HUES64 (cell line): ENCODE results near the gene RNGTT.
"Not testable (repeated sequence)": the region's sequence is repeated elsewhere in the genome, so short reads cannot be mapped to it uniquely, and the experiment has no call there.

ENCODE experiments used
- H3K27ac ChIP-seq: 2 replicates; pipeline ENCODE4 v1.7.0; 2013; ENCODE audit warnings: low read depth, low read length, inconsistent platforms
- H3K27me3 ChIP-seq: 2 replicates; pipeline ENCODE4 v1.6.1; 2013; ENCODE audit warnings: mild to moderate bottlenecking, low read length; ENCODE audit not compliant: insufficient read depth
- H3K36me3 ChIP-seq: 2 replicates; pipeline ENCODE4 v1.6.1; 2013; ENCODE audit warnings: mild to moderate bottlenecking, low read length; ENCODE audit not compliant: insufficient read depth
- H3K4me1 ChIP-seq: 2 replicates; pipeline ENCODE4 v1.6.1; 2013; ENCODE audit warnings: mild to moderate bottlenecking, low read length, moderate library complexity; ENCODE audit not compliant: insufficient read depth
- H3K4me3 ChIP-seq: 2 replicates; pipeline ENCODE4 v1.5.1; 2013; ENCODE audit warnings: mild to moderate bottlenecking, low read length, moderate library complexity
- H3K9ac ChIP-seq: 2 replicates; pipeline ENCODE4 v1.6.1; 2013; ENCODE audit warnings: mild to moderate bottlenecking, low read depth, low read length
- H3K9me3 ChIP-seq: 2 replicates; pipeline ENCODE4 v1.6.1; 2013; ENCODE audit warnings: low read depth, low read length; ENCODE audit not compliant: insufficient read depth
- WGBS: fragments of 150-250, 120-280 bp; methylation state at CpG from one replicate; pipeline ENCODE4 v1.1.7; 2013; ENCODE audit warnings: missing lambda C conversion rate; 5-methylcytosine and 5-hydroxymethylcytosine counted together

RNGTT gene

GRCh38 chr6:88749849-88750248 lies 213.6 kb downstream of the RNGTT start:
- no peaks in the 10 kb centered on the region for H3K4me1 ChIP-seq
- WGBS: 88% methylated on average over 1 of the region's 1 CpG
- H3K27ac ChIP-seq: no peak overlapping the region
- H3K4me3 ChIP-seq: no peak overlapping the region
- H3K9me3 ChIP-seq: no peaks in the 10 kb centered on the region
- no peak overlapping the region for H3K9ac ChIP-seq
- no peaks in the 10 kb centered on the region for H3K36me3 ChIP-seq
- H3K27me3 ChIP-seq: no peaks in the 10 kb centered on the region

GRCh38 chr6:88748141-88748540 lies 215.3 kb downstream of the RNGTT start:
- H3K9me3 ChIP-seq: no peaks in the 10 kb centered on the region
- H3K4me1 ChIP-seq: 0 out of 2 replicates have a peak, but pooled peaks cover 1% of the 10 kb centered on the region
- H3K27me3 ChIP-seq: no peaks in the 10 kb centered on the region
- no peak overlapping the region for H3K27ac ChIP-seq
- H3K9ac ChIP-seq: no peak overlapping the region
- H3K4me3 ChIP-seq: no peak overlapping the region
- WGBS: 97% methylated on average over 2 of the region's 2 CpGs
- H3K36me3 ChIP-seq: no peaks in the 10 kb centered on the region

GRCh38 chr6:88741939-88742338 lies 221.5 kb downstream of the RNGTT start:
- H3K4me3 ChIP-seq: no peak overlapping the region
- H3K27ac ChIP-seq: no peak overlapping the region
- H3K36me3 ChIP-seq: no peaks in the 10 kb centered on the region
- H3K4me1 ChIP-seq: peaks cover 19% of the 10 kb centered on the region
- peaks cover 3% of the 10 kb centered on the region; the same call in 1 of the 2 replicates for H3K9me3 ChIP-seq
- WGBS: 100% methylated on average over 1 of the region's 1 CpG
- H3K9ac ChIP-seq: no peak overlapping the region
- H3K27me3 ChIP-seq: no peaks in the 10 kb centered on the region

GRCh38 chr6:88741071-88741470 lies 222.3 kb downstream of the RNGTT start:
- Histone ChIP-seq H3K4me3 (no peak overlapping the region), H3K9ac (no peak overlapping the region), H3K27me3 (no peaks in the 10 kb centered on the region), H3K27ac (no peak overlapping the region), H3K36me3 (no peaks in the 10 kb centered on the region; the same call in 1 of the 2 replicates), H3K9me3 (peaks cover 3% of the 10 kb centered on the region; the same call in 1 of the 2 replicates), H3K4me1 (peaks cover 23% of the 10 kb centered on the region)
- 97% methylated on average over 7 of the region's 7 CpGs for WGBS

GRCh38 chr6:88734544-88734943 lies 228.9 kb downstream of the RNGTT start:
- no peak overlapping the region for H3K27ac ChIP-seq
- WGBS: 91% methylated on average over 4 of the region's 4 CpGs

GRCh38 chr6:88730611-88731011 lies 232.8 kb downstream of the RNGTT start:
- no peaks in the 10 kb centered on the region for H3K9me3 ChIP-seq
- peaks cover 11% of the 10 kb centered on the region for H3K27me3 ChIP-seq
- WGBS: 22% methylated on average over 4 of the region's 4 CpGs
- H3K4me3 ChIP-seq: no peak overlapping the region
- peak overlapping the region; percentile 75 for H3K27ac ChIP-seq
- H3K36me3 ChIP-seq: no peaks in the 10 kb centered on the region
- no peak overlapping the region for H3K9ac ChIP-seq
- peaks cover 66% of the 10 kb centered on the region for H3K4me1 ChIP-seq

More at GRCh38 chr6:88734544-88734943, 228.9 kb downstream of the RNGTT start:
- Histone ChIP-seq H3K4me3 (no peak overlapping the region), H3K36me3 (no peaks in the 10 kb centered on the region; the same call in 1 of the 2 replicates), H3K9ac (no peak overlapping the region), H3K4me1 (peaks cover 36% of the 10 kb centered on the region), H3K9me3 (no peaks in the 10 kb centered on the region), H3K27me3 (no peaks in the 10 kb centered on the region)

- H3K27me3 ChIP-seq: peaks cover 11% of the 10 kb centered on the region
- H3K36me3 ChIP-seq: no peaks in the 10 kb centered on the region
- no peaks in the 10 kb centered on the region for H3K9me3 ChIP-seq
- 9% methylated on average over 10 of the region's 10 CpGs for WGBS
- no peak overlapping the region for H3K9ac ChIP-seq
- H3K4me3 ChIP-seq: no peak overlapping the region
- peaks cover 67% of the 10 kb centered on the region for H3K4me1 ChIP-seq
- peak overlapping the region; percentile 70; the same call in 1 of the 2 replicates for H3K27ac ChIP-seq
Measured at GRCh38 chr6:88728756-88729155, 234.7 kb downstream of the RNGTT start.

- Histone ChIP-seq H3K27me3 (peaks cover 11% of the 10 kb centered on the region), H3K27ac (peak overlapping the region; percentile 29; the same call in 1 of the 2 replicates), H3K4me1 (peaks cover 59% of the 10 kb centered on the region)
- not testable (repeated sequence) for H3K9me3 ChIP-seq, H3K9ac ChIP-seq, H3K4me3 ChIP-seq, H3K36me3 ChIP-seq
- WGBS: 25% methylated on average over 1 of the region's 1 CpG
Measured at GRCh38 chr6:88726409-88726808, 237.0 kb downstream of the RNGTT start.

- Histone ChIP-seq H3K36me3 (no peaks in the 10 kb centered on the region), H3K4me3 (peak overlapping the region; percentile 2; the same call in 1 of the 2 replicates), H3K27me3 (peaks cover 11% of the 10 kb centered on the region), H3K4me1 (peaks cover 51% of the 10 kb centered on the region), H3K9me3 (no peaks in the 10 kb centered on the region), H3K9ac (peak overlapping the region; percentile 17; the same call in 1 of the 2 replicates), H3K27ac (peak overlapping the region; percentile 72; the same call in 1 of the 2 replicates)
- 18% methylated on average over 12 of the region's 13 CpGs for WGBS
Measured at GRCh38 chr6:88725111-88725975, 238.1 kb downstream of the RNGTT start.

- H3K9ac ChIP-seq: no peak overlapping the region
- no peaks in the 10 kb centered on the region for H3K9me3 ChIP-seq
- H3K4me1 ChIP-seq: peaks cover 36% of the 10 kb centered on the region
- peaks cover 2% of the 10 kb centered on the region; the same call in 1 of the 2 replicates for H3K27me3 ChIP-seq
- no peak overlapping the region for H3K27ac ChIP-seq
- no peaks in the 10 kb centered on the region for H3K36me3 ChIP-seq
- H3K4me3 ChIP-seq: no peak overlapping the region
- WGBS: 96% methylated on average over 3 of the region's 3 CpGs
Measured at GRCh38 chr6:88722686-88723085, 240.7 kb downstream of the RNGTT start.

GRCh38 chr6:88716399-88716798 lies 247.0 kb downstream of the RNGTT start:
- not testable (repeated sequence) for H3K9ac ChIP-seq, H3K27ac ChIP-seq, H3K9me3 ChIP-seq, H3K4me3 ChIP-seq, H3K27me3 ChIP-seq, H3K36me3 ChIP-seq
- no CpG with 5 or more reads among the region's 1 CpG for WGBS
- H3K4me1 ChIP-seq: peaks cover 10% of the 10 kb centered on the region; the same call in 1 of the 2 replicates
